Chondrocyte (in vitro differentiated cells): ENCODE measurements around the gene TELO2. TPM values are rescaled to one million over a fixed set of nuclear protein-coding genes. Genes with fewer than 3 reads are reported as not detected.
A peak's percentile ranks its signal among the peaks of the same experiment; 100 is the strongest.

Experiments used
- DNase-seq: peaks from one replicate; pipeline ENCODE4 v3.0.0; 2021; ENCODE audit warnings: mixed read lengths, low spot score
- H3K27ac Mint-ChIP-seq: one replicate; pipeline ENCODE4 v1.8.0; 2021; ENCODE audit warnings: mild to moderate bottlenecking, moderate library complexity, mixed read lengths; ENCODE audit not compliant: unreplicated experiment
- H3K27me3 Mint-ChIP-seq: 2 replicates; pipeline ENCODE4 v1.8.0; 2021; ENCODE audit warnings: low read depth, mixed read lengths
- H3K36me3 Mint-ChIP-seq: 2 replicates; pipeline ENCODE4 v1.8.0; 2021; ENCODE audit warnings: low read depth, mixed read lengths
- H3K4me1 Mint-ChIP-seq: 2 replicates; pipeline ENCODE4 v1.8.0; 2021; ENCODE audit warnings: low read depth, mild to moderate bottlenecking, mixed read lengths
- H3K4me3 Mint-ChIP-seq: one replicate; pipeline ENCODE4 v1.8.0; 2021; ENCODE audit warnings: mild to moderate bottlenecking, moderate library complexity, mixed read lengths; ENCODE audit not compliant: unreplicated experiment
- H3K9me3 Mint-ChIP-seq: 2 replicates; pipeline ENCODE4 v1.8.0; 2021; ENCODE audit warnings: low read depth, mixed read lengths
- total RNA-seq: library from RNA; stranded (reverse); gene quantifications from 3 replicates; pipeline ENCODE4 v1.2.1, GENCODE V29; 2021
- TF ChIP-seq, protein P1 (sequence below): fragments of 200-600 bp; sonication (generic); IDR thresholded peaks from 2 replicates; pipeline ENCODE4 v1.5.0; 2021; ENCODE audit warnings: antibody characterized with exemption, mild to moderate bottlenecking, moderate library complexity

The TELO2 gene
- total RNA-seq, 1 donor from 2014 or later: 21.7 TPM

DNA sequence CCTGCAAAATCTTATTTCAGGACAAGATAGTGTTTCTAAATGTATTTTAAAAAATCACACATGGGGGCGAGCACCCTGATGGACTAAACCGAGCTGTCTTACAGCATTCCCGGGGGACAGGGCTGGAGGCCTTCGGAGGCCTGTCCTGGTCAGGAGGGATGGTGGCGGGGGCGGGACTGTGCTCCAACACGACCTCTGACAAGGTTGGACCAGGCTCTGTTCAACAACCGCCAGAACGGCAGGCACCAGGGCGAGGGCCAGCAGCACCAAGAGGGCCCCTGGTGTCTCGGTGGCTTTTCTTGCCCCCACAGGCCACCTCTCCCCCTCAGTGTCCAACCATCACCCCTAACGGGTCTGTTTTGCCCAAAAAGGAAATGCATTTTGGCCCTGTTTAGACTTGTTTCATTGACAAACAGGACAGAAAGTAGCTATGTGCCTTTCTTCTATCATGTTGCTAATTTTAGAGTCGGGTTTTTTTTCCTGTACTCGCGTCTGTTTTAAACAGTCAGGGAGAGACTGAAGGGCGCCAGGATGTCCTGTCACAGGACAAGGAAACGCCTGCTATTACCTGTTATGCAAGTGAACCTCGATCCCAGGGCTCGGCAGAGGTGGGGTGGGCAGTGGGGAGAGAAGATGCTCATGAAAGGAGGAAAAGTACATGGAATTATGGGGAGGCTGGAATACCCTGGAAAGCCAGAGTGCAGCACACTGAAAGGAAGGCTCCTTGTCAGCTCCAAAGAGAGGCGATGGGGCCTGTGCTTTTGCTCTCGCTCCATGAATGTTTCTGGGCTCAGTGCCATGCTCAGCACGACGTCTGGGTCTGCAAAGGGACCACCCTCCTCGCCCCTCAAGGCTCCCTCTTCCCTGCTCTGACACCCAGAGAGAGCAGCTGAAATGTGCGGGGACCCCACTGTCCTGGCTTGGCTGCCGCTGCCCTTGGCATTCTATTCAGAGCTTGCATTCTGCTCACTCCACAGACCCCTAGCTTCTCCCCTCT, 52.2 kb downstream of the TELO2 start:
- peak; percentile 68 for DNase-seq
- Mint-ChIP-seq H3K36me3 (peaks cover 5% of the 10 kb centered on the region), H3K27me3 (no peaks in the 10 kb centered on the region), H3K4me1 (peaks cover 35% of the 10 kb centered on the region), H3K4me3 (no peak overlapping the region), H3K9me3 (no peaks in the 10 kb centered on the region), H3K27ac (no peak overlapping the region)
- TF ChIP-seq, protein P1, sequence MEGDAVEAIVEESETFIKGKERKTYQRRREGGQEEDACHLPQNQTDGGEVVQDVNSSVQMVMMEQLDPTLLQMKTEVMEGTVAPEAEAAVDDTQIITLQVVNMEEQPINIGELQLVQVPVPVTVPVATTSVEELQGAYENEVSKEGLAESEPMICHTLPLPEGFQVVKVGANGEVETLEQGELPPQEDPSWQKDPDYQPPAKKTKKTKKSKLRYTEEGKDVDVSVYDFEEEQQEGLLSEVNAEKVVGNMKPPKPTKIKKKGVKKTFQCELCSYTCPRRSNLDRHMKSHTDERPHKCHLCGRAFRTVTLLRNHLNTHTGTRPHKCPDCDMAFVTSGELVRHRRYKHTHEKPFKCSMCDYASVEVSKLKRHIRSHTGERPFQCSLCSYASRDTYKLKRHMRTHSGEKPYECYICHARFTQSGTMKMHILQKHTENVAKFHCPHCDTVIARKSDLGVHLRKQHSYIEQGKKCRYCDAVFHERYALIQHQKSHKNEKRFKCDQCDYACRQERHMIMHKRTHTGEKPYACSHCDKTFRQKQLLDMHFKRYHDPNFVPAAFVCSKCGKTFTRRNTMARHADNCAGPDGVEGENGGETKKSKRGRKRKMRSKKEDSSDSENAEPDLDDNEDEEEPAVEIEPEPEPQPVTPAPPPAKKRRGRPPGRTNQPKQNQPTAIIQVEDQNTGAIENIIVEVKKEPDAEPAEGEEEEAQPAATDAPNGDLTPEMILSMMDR: no peak

DNA sequence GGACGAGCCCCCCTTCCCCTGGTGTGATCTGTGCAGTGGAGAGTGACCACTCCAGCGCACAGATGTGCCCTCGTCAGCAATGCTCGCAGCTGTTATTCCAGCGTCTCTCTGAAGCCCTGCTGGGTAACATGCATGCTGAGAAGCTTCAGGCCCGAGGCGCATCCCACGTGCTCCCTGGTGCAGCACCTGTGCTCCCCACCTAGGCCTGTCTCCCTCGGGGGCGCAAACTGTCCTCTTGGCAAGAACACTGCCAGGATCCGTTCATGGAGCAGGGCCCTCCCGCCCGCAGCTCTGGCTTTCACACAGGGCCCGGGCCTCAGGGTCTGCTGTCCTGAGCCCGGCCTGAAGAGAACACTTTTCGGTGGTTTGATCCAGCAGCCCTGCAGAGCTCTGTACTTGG, 53.3 kb downstream of the TELO2 start:
- Mint-ChIP-seq H3K36me3 (peaks cover 6% of the 10 kb centered on the region), H3K27ac (no peak overlapping the region), H3K9me3 (no peaks in the 10 kb centered on the region), H3K4me1 (peaks cover 35% of the 10 kb centered on the region), H3K4me3 (no peak overlapping the region), H3K27me3 (no peaks in the 10 kb centered on the region)
- TF ChIP-seq, protein P1: no peak
- peak; percentile 64 for DNase-seq

DNA sequence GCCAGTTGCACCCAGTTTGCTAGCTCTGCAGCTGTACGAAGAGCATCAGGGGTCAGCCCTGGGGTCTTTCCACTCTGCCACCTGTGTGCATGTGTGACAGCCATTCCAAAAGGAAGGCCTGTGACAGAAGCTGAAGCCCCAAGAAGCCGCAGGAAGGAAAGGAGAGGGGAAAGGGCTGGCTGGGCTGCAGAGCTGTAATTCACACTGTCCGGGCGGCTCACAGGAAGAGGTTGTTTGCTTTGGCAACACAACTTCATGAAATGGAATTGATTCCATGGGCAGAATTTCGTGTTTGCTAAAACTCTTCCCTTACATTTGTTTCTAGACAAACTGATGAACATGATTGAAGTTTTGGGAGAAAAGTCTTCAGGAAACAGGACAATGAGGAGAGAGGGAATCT, 55.1 kb downstream of the TELO2 start:
- H3K27ac Mint-ChIP-seq: peak overlapping the region; percentile 81
- DNase-seq: no peak
- H3K4me1 Mint-ChIP-seq: peaks cover 29% of the 10 kb centered on the region
- no peak overlapping the region for H3K4me3 Mint-ChIP-seq
- H3K9me3 Mint-ChIP-seq: no peaks in the 10 kb centered on the region
- no peaks in the 10 kb centered on the region for H3K27me3 Mint-ChIP-seq
- H3K36me3 Mint-ChIP-seq: peaks cover 9% of the 10 kb centered on the region
- TF ChIP-seq, protein P1: no peak

DNA sequence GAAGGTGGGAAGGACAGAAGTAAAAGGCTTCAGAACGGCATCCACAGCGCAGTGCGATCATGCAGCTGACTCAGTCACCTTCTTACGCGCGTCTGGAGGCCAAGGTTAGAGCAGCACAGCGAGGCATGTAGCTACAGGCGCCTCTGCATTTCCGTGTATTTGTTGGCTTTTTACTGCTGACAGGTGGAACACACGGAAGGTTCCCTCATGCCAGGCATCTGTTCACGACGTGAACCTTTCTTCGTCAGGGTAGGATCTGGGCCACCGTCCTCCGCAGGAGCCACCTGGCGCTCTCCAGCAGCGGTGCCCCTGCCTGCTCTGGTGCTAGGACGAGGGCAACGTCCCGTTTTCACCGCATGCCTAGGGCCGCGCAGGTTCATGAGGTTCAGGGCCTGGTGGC, 55.6 kb downstream of the TELO2 start:
- Mint-ChIP-seq H3K36me3 (peaks cover 8% of the 10 kb centered on the region), H3K4me3 (no peak overlapping the region), H3K27ac (peak overlapping the region; percentile 81)

DNA sequence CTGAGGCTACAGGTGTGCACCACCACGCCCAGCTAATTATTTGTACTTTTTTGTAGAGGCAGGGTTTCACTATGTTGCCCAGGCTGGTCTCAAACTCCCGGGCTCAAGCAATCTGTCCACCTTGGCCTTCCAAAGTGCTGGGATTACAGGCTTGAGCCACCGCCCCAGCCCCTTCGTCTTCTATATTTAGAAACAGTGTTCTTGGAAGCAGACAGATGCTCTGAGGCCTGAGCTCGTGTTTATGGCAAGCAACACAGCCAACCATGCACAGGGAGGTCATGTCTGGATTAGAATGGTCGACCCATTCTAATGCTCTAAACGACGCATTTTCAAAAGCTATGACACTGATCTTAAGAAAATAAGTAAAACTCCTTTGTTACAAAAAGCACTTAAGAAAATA, 56.9 kb downstream of the TELO2 start:
- Mint-ChIP-seq H3K36me3 (peaks cover 9% of the 10 kb centered on the region), H3K4me1 (peaks cover 23% of the 10 kb centered on the region), H3K27ac (no peak overlapping the region), H3K9me3 (no peaks in the 10 kb centered on the region), H3K4me3 (no peak overlapping the region), H3K27me3 (no peaks in the 10 kb centered on the region)
- TF ChIP-seq, protein P1: no peak
- DNase-seq: no peak

More for the DNA sequence above, 55.6 kb downstream of the TELO2 start:
- TF ChIP-seq, protein P1: no peak
- peak; percentile 59 for DNase-seq
- Mint-ChIP-seq H3K27me3 (no peaks in the 10 kb centered on the region), H3K9me3 (no peaks in the 10 kb centered on the region), H3K4me1 (peaks cover 24% of the 10 kb centered on the region)
